GM12801 (cell line): ENCODE data around the gene CCDC127.

Source experiments
- CTCF ChIP-seq: IDR thresholded peaks from one replicate; pipeline ENCODE4 v1.5.1; 2011; ENCODE audit warnings: control low read depth; ENCODE audit not compliant: insufficient read length; ENCODE audit errors: extremely low read depth

Gene CCDC127

GRCh38 chr5:213803-214395 lies 4.1 kb downstream of the CCDC127 start:
- TF ChIP-seq CTCF: no peak

DNA sequence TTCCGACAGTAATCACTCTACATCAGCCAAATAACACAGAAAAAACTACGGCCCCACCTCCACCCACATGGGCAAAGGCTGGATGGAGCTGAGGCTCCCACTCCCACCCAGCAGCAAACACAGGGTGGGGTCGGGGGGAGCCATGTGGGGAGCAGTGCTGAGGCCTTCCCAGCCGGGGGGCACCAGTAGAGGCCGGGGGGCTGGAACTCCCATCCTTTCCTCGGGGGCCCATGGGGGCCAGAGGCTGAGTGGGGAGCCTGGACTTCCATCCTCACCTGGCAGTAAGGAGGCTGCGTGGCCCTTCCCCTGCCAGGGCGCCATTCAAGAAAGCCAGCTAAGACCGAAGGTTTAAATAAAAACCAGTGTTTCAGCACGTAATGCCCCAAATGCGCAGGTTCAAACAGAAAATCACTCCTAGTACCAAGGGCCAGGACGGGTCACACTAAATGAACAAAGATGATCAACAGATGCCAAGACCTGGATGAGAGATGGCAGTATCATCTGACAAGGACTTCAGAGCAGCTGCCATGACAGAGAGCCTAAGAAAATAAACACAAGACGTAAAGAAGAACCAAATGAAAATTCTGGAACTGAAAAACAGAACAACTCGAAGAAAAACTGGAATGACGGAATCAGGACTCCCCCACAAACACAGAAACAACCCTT lies 9.4 kb downstream of the CCDC127 start:
- TF ChIP-seq CTCF: no peak

DNA sequence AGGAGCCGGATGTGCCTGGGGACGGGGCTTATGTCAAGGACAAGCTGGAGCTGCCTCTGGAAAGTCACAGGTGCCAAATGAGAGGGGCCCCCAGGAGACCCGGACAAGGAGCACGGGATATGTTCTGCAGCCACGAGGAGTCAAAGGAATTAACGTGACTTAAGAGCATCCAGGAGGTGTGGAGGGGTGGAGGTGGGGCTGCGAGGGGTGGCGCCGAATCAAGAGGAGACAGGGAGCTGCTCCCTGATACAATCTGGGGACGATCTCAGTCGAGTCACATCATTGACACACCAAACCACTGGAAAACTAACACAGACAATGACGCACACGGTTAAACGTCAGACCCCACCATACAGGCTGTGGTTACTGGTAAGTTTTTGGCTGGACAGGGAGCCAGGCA lies 10.4 kb downstream of the CCDC127 start:
- TF ChIP-seq CTCF: no peak

GRCh38 chr5:206927-207536 lies 10.9 kb downstream of the CCDC127 start:
- TF ChIP-seq CTCF: no peak

DNA sequence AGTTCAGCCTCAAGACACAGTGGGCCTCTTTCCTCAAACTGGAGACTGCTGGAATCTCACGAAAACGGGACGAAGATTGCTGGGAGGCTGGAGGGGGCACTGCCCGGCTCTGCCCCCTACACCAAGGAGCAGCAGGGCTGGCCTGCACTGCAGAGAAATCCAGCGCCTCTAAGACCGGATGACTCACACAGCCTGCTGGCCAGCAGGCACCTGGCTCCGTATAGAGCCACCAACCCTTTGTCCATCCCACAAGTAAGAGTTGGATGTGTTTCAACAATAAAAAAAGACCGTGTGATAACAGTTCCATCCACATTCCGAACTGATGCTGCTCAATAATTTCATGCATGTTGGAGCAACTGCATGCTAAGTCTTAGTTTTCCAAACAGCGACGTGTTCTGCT lies 11.5 kb downstream of the CCDC127 start:
- no peak for TF ChIP-seq CTCF

DNA sequence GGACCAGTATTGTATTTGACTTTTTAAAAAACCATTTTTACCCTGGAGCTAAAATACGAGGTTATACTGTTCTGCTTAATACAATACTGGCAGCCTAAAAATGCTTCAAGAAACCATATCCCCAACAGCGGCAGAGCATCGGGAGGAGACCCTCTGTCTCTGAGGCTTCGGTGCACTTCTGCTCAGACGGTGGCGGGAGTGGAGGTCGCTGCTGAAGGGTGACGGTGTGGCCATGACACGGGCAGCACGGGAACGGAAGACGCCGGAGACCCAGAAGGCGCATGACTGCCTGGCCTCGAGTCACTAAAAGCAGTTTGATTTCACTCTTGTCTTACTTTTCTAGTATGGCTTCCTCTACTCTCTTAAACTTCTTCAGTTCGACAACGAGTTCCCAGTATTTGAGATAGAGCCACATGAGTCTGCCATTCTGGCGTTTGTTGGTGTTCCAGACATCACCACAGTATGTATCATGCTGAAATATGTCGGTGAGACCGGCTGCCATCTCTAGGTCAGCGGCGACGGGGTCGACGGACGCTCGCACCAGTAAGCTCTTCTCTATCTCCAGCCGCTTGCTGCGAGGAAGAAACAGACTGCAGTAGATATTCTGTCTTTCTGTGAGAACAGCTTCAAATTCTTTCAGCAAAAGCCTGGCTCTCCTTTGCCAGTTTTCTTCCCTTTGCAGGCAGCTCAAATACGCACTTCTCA lies 12.8 kb downstream of the CCDC127 start:
- TF ChIP-seq CTCF: no peak

DNA sequence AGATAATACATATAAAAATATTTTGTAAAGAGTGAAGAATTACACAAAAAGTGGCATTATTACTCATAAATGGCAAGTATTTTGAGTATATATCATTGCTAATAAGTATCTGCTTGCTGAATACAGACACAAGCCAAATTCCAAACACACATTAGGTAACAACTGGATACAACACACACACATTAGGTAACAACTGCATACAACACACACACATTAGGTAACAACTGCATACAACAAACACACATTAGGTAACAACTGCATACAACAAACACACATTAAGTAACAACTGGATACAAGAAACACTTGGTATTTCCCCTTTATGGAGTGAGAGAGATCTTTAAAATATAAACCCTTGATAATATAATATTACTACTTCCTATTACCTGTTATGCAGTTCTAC lies 13.5 kb downstream of the CCDC127 start:
- no peak for TF ChIP-seq CTCF
